Placental pericyte (primary cell): Measurements from ENCODE around the gene WFDC6. TPM values are rescaled to one million over a fixed set of nuclear protein-coding genes. Genes with fewer than 3 reads are reported as not detected.

Experiments used
- small RNA-seq: library from RNA; depleted of rRNA; stranded (forward); fragments of <200 nt; gene quantifications from one replicate; pipeline ENCODE3, GENCODE V24; 2012; ENCODE audit warnings: low replicate concordance
- total RNA-seq: library from RNA; depleted of rRNA; stranded (reverse); fragments of >200 nt; gene quantifications from 2 replicates; pipeline ENCODE4 v1.2.3, GENCODE V29; 2012

The WFDC6 gene
- not detected in 2 replicates for total RNA-seq

GRCh38 chr20:45539382-45539781 lies at the start of gene WFDC6:
Gene WFDC6 (minus strand): TSS chr20:45539482. CDS start chr20:45539407, 75 bp downstream.

GRCh38 chr20:45579184-45579583 lies 39.9 kb upstream of the WFDC6 start, which contains the start of gene WFDC8:
Gene WFDC8 (minus strand): TSS chr20:45579284. CDS start chr20:45579247, 37 bp downstream.

GRCh38 chr20:45547206-45547770 lies 8.0 kb upstream of the WFDC6 start, which contains the start of gene EPPIN:
Gene EPPIN (minus strand): TSS chr20:45547401. CDS start chr20:45547357, 44 bp downstream.

GRCh38 chr20:45515147-45515913 lies 24.0 kb downstream of the WFDC6 start, which contains the start of gene SPINT3:
Gene SPINT3 (minus strand): TSS chr20:45515622. CDS start chr20:45515608, 14 bp downstream.

Small RNA genes within 50 kb of the gene (small RNA-seq; reads per million reads assigned to genes)
- gene AL031663.1 (not detected), gene HSPD1P21 (not detected), gene RNA5SP485 (not detected)

Other genes with a start within 250 kb of the WFDC6 start
- not detected in 2 replicates for gene RBPJL, start 232.6 kb downstream of the WFDC6 start, total RNA-seq
- 0.22 TPM in 1 of 2 replicates, not detected in the other for gene MATN4, start 231.2 kb downstream of the WFDC6 start, total RNA-seq
- gene SDC4, start 191.1 kb downstream of the WFDC6 start, total RNA-seq = 212 and 227 TPM in 2 replicates
- 47.3 and 51.3 TPM in 2 replicates for gene SYS1, start 176.3 kb downstream of the WFDC6 start, total RNA-seq
- not detected in 2 replicates for gene TP53TG5, start 161.2 kb downstream of the WFDC6 start, total RNA-seq
- gene DBNDD2, start 131.2 kb downstream of the WFDC6 start, total RNA-seq = 12.3 and 16.2 TPM in 2 replicates
- gene PIGT, start 123.3 kb downstream of the WFDC6 start, total RNA-seq = 46.1 and 59.5 TPM in 2 replicates
- not detected in 2 replicates for gene WFDC2, start 69.7 kb downstream of the WFDC6 start, total RNA-seq
- gene SPINT3, start 23.9 kb downstream of the WFDC6 start, total RNA-seq = not detected in 2 replicates
- gene EPPIN, start 7.9 kb upstream of the WFDC6 start, total RNA-seq = not detected in 2 replicates
- not detected in 2 replicates for gene WFDC8, start 39.8 kb upstream of the WFDC6 start, total RNA-seq
- gene WFDC10A, start 90.3 kb upstream of the WFDC6 start, total RNA-seq = not detected in 2 replicates
- not detected in 2 replicates for gene WFDC9, start 91.8 kb upstream of the WFDC6 start, total RNA-seq
- not detected in 2 replicates for gene WFDC11, start 130.8 kb upstream of the WFDC6 start, total RNA-seq
- not detected in 2 replicates for gene WFDC13, start 162.6 kb upstream of the WFDC6 start, total RNA-seq
- not detected in 2 replicates for gene WFDC10B, start 165.5 kb upstream of the WFDC6 start, total RNA-seq
- gene SPINT4, start 182.9 kb upstream of the WFDC6 start, total RNA-seq = not detected in 2 replicates